A549 (cell line): ENCODE data around the gene CHID1. TPM values are rescaled to one million over a fixed set of nuclear protein-coding genes. Genes with fewer than 3 reads are reported as not detected.

Experiments
- ATAC-seq, 2 experiments: fragments of 200-7000 bp in 1 of 2; fragments of >200 bp in 1 of 2; cut with Nextera tagmentation in 1 of 2; cut with Tn5 transposase in 1 of 2; 3 replicates each; pipeline versions ENCODE4 v1.8.0 to v1.9.1; 2018 to 2020; ENCODE audit warnings: mild to moderate bottlenecking in 1 of 2, moderate library complexity in 1 of 2
- CTCF ChIA-PET: fragments of 300-600 bp; sonication (Branson Sonifier 250); formaldehyde crosslinking; extraction: SDS; loops from one replicate; lab custom pipeline; 2021; ENCODE audit warnings: antibody characterized with exemption, inconsistent platforms; lab: Yijun Ruan, JAX
- POLR2A ChIA-PET: fragments of 350-600 bp; formaldehyde crosslinking; extraction: SDS; loops from one replicate; lab custom pipeline; 2021; ENCODE audit warnings: antibody characterized with exemption, inconsistent platforms; lab: Yijun Ruan, JAX
- DNase-seq, 2 experiments: peaks; one replicate each; pipeline versions ENCODE4 v3.0.0 to v3.0.0-alpha.2; 2011 to 2016; ENCODE audit warnings: low read depth in 1 of 2, low spot score in 1 of 2
- FAIRE-seq: peaks from 2 replicates; lab custom pipeline; 2011; peaks lifted over from hg19 to GRCh38; lab: Jason Lieb, UNC
- H3K27ac ChIP-seq, 2 experiments: fragments of >200 bp; sonication (Bioruptor Twin); formaldehyde crosslinking; 3 replicates each; pipeline ENCODE4 v1.5.1; 2016 to 2017
- H3K4me1 ChIP-seq: fragments of >200 bp; sonication (Bioruptor Twin); formaldehyde crosslinking; 3 replicates; pipeline ENCODE4 v1.6.1; 2016
- H3K4me2 ChIP-seq: fragments of >200 bp; sonication (Bioruptor Twin); formaldehyde crosslinking; 3 replicates; pipeline ENCODE4 v1.6.1; 2016
- H3K4me3 ChIP-seq: fragments of >200 bp; sonication (Bioruptor Twin); formaldehyde crosslinking; 3 replicates; pipeline ENCODE4 v1.5.1; 2016
- H3K9me3 ChIP-seq: fragments of >200 bp; sonication (Bioruptor Twin); formaldehyde crosslinking; 3 replicates; pipeline ENCODE4 v1.6.1; 2016
- CBX2 ChIP-seq: fragments of 200-600 bp; sonication (generic); IDR thresholded peaks from 2 replicates; pipeline ENCODE4 v1.6.1; 2016; ENCODE audit warnings: low read depth, mild to moderate bottlenecking, borderline replicate concordance
- CBX8 ChIP-seq: fragments of 200-600 bp; sonication (generic); IDR thresholded peaks from 2 replicates; pipeline ENCODE4 v1.6.1; 2016
- CEBPB ChIP-seq, 2 experiments: fragments of >200 bp in 1 of 2; sonication (Bioruptor Twin) in 1 of 2; formaldehyde crosslinking in 1 of 2; IDR thresholded peaks; 2 replicates each; pipeline ENCODE4 v1.6.1; 2012 to 2016
- CHD4 ChIP-seq: fragments of 200-600 bp; sonication (generic); IDR thresholded peaks from 2 replicates; pipeline ENCODE4 v1.6.1; 2016; ENCODE audit warnings: antibody characterized with exemption, mild to moderate bottlenecking, borderline replicate concordance
- EHF ChIP-seq: fragments of 250-450 bp; sonication (Bioruptor Pico); IDR thresholded peaks from 2 replicates; pipeline ENCODE4 v1.5.0; 2020; ENCODE audit warnings: mild to moderate bottlenecking
- ESRRA ChIP-seq: fragments of 150-350 bp; IDR thresholded peaks from 2 replicates; pipeline ENCODE4 v1.6.1; 2014; ENCODE audit warnings: mild to moderate bottlenecking, low read length, borderline replicate concordance
- FOSB ChIP-seq: fragments of 250-450 bp; sonication (Bioruptor Pico); IDR thresholded peaks from 2 replicates; pipeline ENCODE4 v1.5.0; 2020; ENCODE audit warnings: mild to moderate bottlenecking, moderate library complexity
- GATA3 ChIP-seq: IDR thresholded peaks from 2 replicates; pipeline ENCODE4 v1.6.1; 2012; ENCODE audit warnings: borderline replicate concordance
- HOXA7 ChIP-seq: fragments of 250-450 bp; sonication (Bioruptor Pico); IDR thresholded peaks from 2 replicates; pipeline ENCODE4 v1.5.0; 2020; ENCODE audit warnings: mild to moderate bottlenecking, moderate library complexity
- JUN ChIP-seq, 2 experiments: fragments of >200 bp; sonication (Bioruptor Twin); formaldehyde crosslinking; IDR thresholded peaks; 2 replicates in 1 of 2; 3 replicates in 1 of 2; pipeline ENCODE4 v1.6.1; 2016 to 2017
- JUNB ChIP-seq: fragments of >200 bp; sonication (Bioruptor Twin); formaldehyde crosslinking; IDR thresholded peaks from 2 replicates; pipeline ENCODE4 v1.6.1; 2016
- KDM5A ChIP-seq: fragments of 200-600 bp; sonication (generic); IDR thresholded peaks from 2 replicates; pipeline ENCODE4 v1.6.1; 2016; ENCODE audit warnings: antibody characterized with exemption, mild to moderate bottlenecking
- MAFK ChIP-seq: fragments of 450-650 bp; IDR thresholded peaks from 2 replicates; pipeline ENCODE4 v1.6.1; 2014; ENCODE audit not compliant: partially characterized antibody
- MAZ ChIP-seq: fragments of 150-350 bp; IDR thresholded peaks from 2 replicates; pipeline ENCODE4 v1.6.1; 2014; ENCODE audit warnings: antibody characterized with exemption, low read depth, low read length, borderline replicate concordance
- NFE2L2 ChIP-seq: fragments of 150-350 bp; conservative IDR thresholded peaks from 2 replicates; pipeline ENCODE4 v1.6.1; 2014; ENCODE audit warnings: low read length
- NPAS2 ChIP-seq: fragments of 250-450 bp; sonication (Bioruptor Pico); IDR thresholded peaks from 2 replicates; pipeline ENCODE4 v1.8.0; 2022; ENCODE audit warnings: mild to moderate bottlenecking, moderate library complexity, borderline replicate concordance
- NR3C1 ChIP-seq: fragments of >200 bp; sonication (Bioruptor Twin); formaldehyde crosslinking; IDR thresholded peaks from 3 replicates; pipeline ENCODE4 v1.6.1; 2017
- PHF8 ChIP-seq: fragments of 200-600 bp; sonication (generic); IDR thresholded peaks from 2 replicates; pipeline ENCODE4 v1.6.1; 2016; ENCODE audit warnings: low read depth, mild to moderate bottlenecking, antibody characterized with exemption, moderate library complexity, borderline replicate concordance
- RAD21 ChIP-seq, 2 experiments: fragments of >200 bp in 1 of 2; sonication (Bioruptor Twin) in 1 of 2; formaldehyde crosslinking in 1 of 2; IDR thresholded peaks in 1 of 2; conservative IDR thresholded peaks in 1 of 2; 2 replicates in 1 of 2; 3 replicates in 1 of 2; pipeline ENCODE4 v1.6.1; 2012 to 2018; ENCODE audit warnings: inconsistent platforms in 1 of 2
- TP53 ChIP-seq: fragments of 250-450 bp; sonication (Bioruptor Pico); IDR thresholded peaks from 2 replicates; pipeline ENCODE4 v1.5.0; 2021; ENCODE audit warnings: mild to moderate bottlenecking, moderate library complexity
- ZFP36 ChIP-seq: fragments of 450-650 bp; IDR thresholded peaks from 2 replicates; pipeline ENCODE4 v1.6.1; 2014; ENCODE audit warnings: borderline replicate concordance; ENCODE audit not compliant: partially characterized antibody
- ZSCAN20 ChIP-seq: fragments of 250-450 bp; sonication (Bioruptor Pico); IDR thresholded peaks from 2 replicates; pipeline ENCODE4 v1.8.0; 2022; ENCODE audit warnings: mild to moderate bottlenecking, moderate library complexity
- WGBS: methylation state at CpG from one replicate; pipeline ENCODE4 v1.1.6; 2017; ENCODE audit errors: missing lambda C conversion rate; 5-methylcytosine and 5-hydroxymethylcytosine counted together
- polyA plus RNA-seq, 4 experiments: library from polyadenylated mRNA; depleted of rRNA in 3 of 4; stranded (reverse); fragments of >200 nt; fragmentation: RNase III in 1 of 4; extraction: RNeasy Plus Mini Kit Qiagen cat#74134 plus additional on column Dnase treatment in 1 of 4; gene quantifications; 2 replicates in 3 of 4; 3 replicates in 1 of 4; pipeline ENCODE4 v1.2.3, GENCODE V29; 2011 to 2017
- TF ChIP-seq, protein P1 (sequence below): IDR thresholded peaks from 2 replicates; pipeline ENCODE4 v1.6.1; 2012
- TF ChIP-seq, protein P2 (sequence below): fragments of 250-450 bp; sonication (Bioruptor Pico); IDR thresholded peaks from 2 replicates; pipeline ENCODE4 v1.5.0; 2020; ENCODE audit warnings: low read depth, mild to moderate bottlenecking, moderate library complexity
- TF ChIP-seq, protein P3 (sequence below): fragments of >200 bp; sonication (Bioruptor Twin); formaldehyde crosslinking; IDR thresholded peaks from 2 replicates; pipeline ENCODE4 v1.6.1; 2016
- TF ChIP-seq, protein P4 (sequence below): IDR thresholded peaks from 2 replicates; pipeline ENCODE4 v1.6.1; 2012; ENCODE audit warnings: low read depth, borderline replicate concordance
- TF ChIP-seq, protein P5 (sequence below): fragments of 450-650 bp; IDR thresholded peaks from 2 replicates; pipeline ENCODE4 v1.6.1; 2014; ENCODE audit warnings: antibody characterized with exemption
- TF ChIP-seq, protein P6 (sequence below): fragments of 150-350 bp; IDR thresholded peaks from 2 replicates; pipeline ENCODE4 v1.6.1; 2014; ENCODE audit warnings: low read depth, mild to moderate bottlenecking, low read length

CHID1 gene
- polyA plus RNA-seq, 2 of the 4 experiments (the other 2 are of a cell fraction) = 53.8 to 70.6 TPM

DNA sequence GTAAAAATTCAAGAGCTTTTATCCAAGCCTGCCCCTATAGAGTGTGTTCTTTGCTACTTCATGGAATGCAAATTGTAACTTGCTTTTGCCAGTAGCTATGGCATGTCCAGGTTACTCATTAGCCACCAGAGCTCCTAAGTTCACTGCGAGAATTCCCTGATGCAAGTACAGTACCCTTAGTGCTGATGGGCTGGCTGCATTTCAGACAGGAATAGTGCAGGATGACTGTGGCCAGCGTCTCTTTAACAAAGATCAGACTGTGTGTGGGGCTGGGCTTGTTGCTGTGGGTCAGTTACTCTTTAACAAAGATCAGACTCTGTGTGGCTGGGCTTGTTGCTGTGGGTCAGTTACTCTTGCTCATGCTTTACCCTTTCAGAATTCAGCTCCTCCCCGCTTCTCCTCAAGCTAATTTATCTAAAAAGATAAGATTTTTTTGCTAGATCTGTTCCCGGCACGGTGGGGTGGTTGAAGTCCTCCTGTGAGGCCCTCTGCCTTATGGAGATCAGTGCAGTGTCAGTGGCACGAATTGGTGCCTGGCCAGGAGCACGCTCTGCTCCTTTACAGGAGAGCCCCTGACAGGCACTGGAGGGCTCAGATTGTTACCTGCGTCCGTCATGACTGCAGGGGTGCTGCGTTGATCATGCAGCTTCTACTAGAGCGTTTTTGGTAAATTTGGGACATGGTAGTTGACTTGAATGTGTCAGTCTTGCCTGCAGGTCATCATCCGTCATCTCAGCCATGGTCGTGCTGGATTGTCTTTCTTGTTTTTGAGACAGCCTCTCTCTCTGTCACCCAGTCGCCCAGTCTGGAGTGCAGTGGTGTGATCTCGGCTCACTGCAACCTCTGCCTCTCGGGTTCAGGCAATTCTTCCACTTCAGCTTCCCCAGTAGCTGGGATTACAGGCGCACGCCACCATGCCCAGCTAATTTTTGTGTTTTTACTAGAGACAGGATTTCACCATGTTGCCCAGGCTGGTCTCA lies 42.1 kb upstream of the CHID1 start:
- ATAC-seq (peak; percentile 97 to 98), FAIRE-seq (peak; percentile 94), DNase-seq (peak; percentile 85 to 96)
- H3K4me2 ChIP-seq = peak overlapping the region; percentile 76
- H3K27ac ChIP-seq = peak overlapping the region; percentile 77 to 93
- no peak for TF ChIP-seq NFE2L2
- TF ChIP-seq RAD21 (conservative IDR thresholded peaks at IDR 0.05 in 1 of 2, IDR thresholded peaks at IDR 0.05 in 1 of 2) = 0 out of 5 replicates have a peak, but pooled peaks of 1 of the 2 experiments have one; percentile 18
- TF ChIP-seq, protein P1, sequence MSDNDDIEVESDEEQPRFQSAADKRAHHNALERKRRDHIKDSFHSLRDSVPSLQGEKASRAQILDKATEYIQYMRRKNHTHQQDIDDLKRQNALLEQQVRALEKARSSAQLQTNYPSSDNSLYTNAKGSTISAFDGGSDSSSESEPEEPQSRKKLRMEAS = peak; percentile 56
- TF ChIP-seq JUN (IDR thresholded peaks at IDR 0.05) = peak in 1 of 2 experiments; percentile 77; a peak in 3 of 5 replicates
- WGBS = 27% methylated on average over 18 of the region's 18 CpGs
- peaks cover 12% of the 10 kb centered on the region for H3K9me3 ChIP-seq
- H3K4me3 ChIP-seq = peak overlapping the region; percentile 8; the same call in 1 of the 3 replicates
- H3K4me1 ChIP-seq = peaks cover 54% of the 10 kb centered on the region
- ChIA-PET CTCF (interaction anchor here (0.6 to 3.2 kb wide), 10 partner anchors 8 to 98 kb away, joined by 3 to 16 read pairs (median 3); partner anchors contain the start of gene AP2A2), POLR2A (interaction anchor here (1.0 to 1.3 kb wide), 3 partner anchors 10 to 42 kb away, joined by 3 to 5 read pairs (median 5); partner anchors contain the start of gene CHID1)

DNA sequence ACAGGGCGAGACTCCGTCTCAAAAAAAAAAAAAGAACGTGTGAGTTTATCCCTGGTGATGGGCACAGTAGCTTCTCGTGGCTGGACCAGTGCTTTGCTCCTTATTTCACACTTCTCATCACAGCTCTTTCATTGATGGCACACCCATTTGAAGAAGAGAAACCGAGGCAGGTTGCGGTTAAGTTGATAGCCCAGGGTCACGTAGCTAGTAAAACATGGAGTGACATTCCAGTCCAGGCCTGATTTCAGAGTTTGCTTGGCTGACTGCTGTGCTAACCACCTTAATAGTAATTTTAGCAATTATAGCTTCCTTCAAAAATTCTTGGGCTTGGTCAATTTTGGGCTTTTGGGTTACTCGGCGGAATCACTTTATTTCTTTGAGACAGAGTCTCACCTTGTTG lies 40.9 kb upstream of the CHID1 start:
- H3K27ac ChIP-seq = peak overlapping the region; percentile 77 to 93
- peak overlapping the region; percentile 76 for H3K4me2 ChIP-seq
- 88% methylated on average over 9 of the region's 9 CpGs for WGBS
- peaks cover 12% of the 10 kb centered on the region for H3K9me3 ChIP-seq
- H3K4me3 ChIP-seq = peak overlapping the region; percentile 8; the same call in 1 of the 3 replicates
- DNase-seq (no peak), ATAC-seq (no peak), FAIRE-seq (no peak)
- TF ChIP-seq TP53 (CRISPR knock-in tag) (no peak), FOSB (CRISPR knock-in tag) (no peak), ESRRA (no peak), ZFP36 (no peak), MAFK (no peak), CEBPB (IDR thresholded peaks at IDR 0.05) (no peak), CBX8 (no peak), NPAS2 (CRISPR knock-in tag) (no peak), JUNB (no peak), ZSCAN20 (CRISPR knock-in tag) (no peak), HOXA7 (CRISPR knock-in tag) (no peak)
- TF ChIP-seq, protein P2, sequence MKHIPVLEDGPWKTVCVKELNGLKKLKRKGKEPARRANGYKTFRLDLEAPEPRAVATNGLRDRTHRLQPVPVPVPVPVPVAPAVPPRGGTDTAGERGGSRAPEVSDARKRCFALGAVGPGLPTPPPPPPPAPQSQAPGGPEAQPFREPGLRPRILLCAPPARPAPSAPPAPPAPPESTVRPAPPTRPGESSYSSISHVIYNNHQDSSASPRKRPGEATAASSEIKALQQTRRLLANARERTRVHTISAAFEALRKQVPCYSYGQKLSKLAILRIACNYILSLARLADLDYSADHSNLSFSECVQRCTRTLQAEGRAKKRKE (CRISPR knock-in tag) = no peak
- TF ChIP-seq, protein P3, sequence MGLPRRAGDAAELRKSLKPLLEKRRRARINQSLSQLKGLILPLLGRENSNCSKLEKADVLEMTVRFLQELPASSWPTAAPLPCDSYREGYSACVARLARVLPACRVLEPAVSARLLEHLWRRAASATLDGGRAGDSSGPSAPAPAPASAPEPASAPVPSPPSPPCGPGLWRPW = no peak
- ChIA-PET CTCF (interaction anchor here (0.6 to 3.2 kb wide), 3 partner anchors 23 to 100 kb away, joined by 3 to 16 read pairs (median 7); partner anchors contain the start of gene AP2A2), POLR2A (interaction anchor here (1.3 kb wide), 1 partner anchor 41 kb away, joined by 5 read pairs; the partner anchor contains the start of gene CHID1)
- peaks cover 54% of the 10 kb centered on the region for H3K4me1 ChIP-seq

DNA sequence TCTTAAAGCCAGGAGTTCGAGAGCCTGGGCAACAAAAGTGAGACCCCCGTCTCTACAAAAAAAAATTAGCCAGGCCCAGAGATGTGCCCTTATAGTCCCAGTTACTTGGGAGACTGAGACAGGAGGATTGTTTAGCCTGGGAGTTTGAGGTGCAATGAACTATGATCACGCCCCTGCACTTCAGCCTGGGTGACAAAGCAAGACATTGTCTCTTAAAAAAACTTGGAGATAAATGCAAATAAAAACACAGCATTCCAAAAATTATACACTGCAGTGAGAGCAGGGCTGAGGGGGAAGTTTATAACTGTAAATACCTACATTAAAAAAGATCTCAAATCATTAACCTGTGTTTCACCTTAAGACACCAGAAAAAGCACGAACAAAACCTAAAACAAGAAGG lies 37.1 kb upstream of the CHID1 start:
- no peak for ATAC-seq
- no peak for FAIRE-seq
- Histone ChIP-seq H3K4me3 (no peak overlapping the region), H3K27ac (0 out of 6 replicates have a peak overlapping the region, but pooled peaks of 1 of the 2 experiments have one; percentile 21), H3K4me2 (no peak overlapping the region), H3K9me3 (peaks cover 12% of the 10 kb centered on the region), H3K4me1 (peaks cover 36% of the 10 kb centered on the region)
- no peak for DNase-seq
- 75% methylated on average over 4 of the region's 4 CpGs for WGBS
- POLR2A ChIA-PET = no interaction called here
- CTCF ChIA-PET = interaction anchor here (0.6 to 0.9 kb wide), 2 partner anchors 22 to 31 kb away, joined by 3 read pairs; partner anchors contain the start of gene AP2A2
- TF ChIP-seq, protein P4, sequence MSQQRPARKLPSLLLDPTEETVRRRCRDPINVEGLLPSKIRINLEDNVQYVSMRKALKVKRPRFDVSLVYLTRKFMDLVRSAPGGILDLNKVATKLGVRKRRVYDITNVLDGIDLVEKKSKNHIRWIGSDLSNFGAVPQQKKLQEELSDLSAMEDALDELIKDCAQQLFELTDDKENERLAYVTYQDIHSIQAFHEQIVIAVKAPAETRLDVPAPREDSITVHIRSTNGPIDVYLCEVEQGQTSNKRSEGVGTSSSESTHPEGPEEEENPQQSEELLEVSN = no peak
- TF ChIP-seq ZFP36 (no peak), JUNB (no peak), NR3C1 (no peak), NFE2L2 (no peak), PHF8 (no peak), ZSCAN20 (CRISPR knock-in tag) (no peak), GATA3 (no peak), MAZ (no peak), KDM5A (no peak), CBX2 (no peak), CHD4 (no peak), EHF (CRISPR knock-in tag) (no peak)
- TF ChIP-seq, protein P5, sequence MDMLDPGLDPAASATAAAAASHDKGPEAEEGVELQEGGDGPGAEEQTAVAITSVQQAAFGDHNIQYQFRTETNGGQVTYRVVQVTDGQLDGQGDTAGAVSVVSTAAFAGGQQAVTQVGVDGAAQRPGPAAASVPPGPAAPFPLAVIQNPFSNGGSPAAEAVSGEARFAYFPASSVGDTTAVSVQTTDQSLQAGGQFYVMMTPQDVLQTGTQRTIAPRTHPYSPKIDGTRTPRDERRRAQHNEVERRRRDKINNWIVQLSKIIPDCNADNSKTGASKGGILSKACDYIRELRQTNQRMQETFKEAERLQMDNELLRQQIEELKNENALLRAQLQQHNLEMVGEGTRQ = no peak
- TF ChIP-seq, protein P6, sequence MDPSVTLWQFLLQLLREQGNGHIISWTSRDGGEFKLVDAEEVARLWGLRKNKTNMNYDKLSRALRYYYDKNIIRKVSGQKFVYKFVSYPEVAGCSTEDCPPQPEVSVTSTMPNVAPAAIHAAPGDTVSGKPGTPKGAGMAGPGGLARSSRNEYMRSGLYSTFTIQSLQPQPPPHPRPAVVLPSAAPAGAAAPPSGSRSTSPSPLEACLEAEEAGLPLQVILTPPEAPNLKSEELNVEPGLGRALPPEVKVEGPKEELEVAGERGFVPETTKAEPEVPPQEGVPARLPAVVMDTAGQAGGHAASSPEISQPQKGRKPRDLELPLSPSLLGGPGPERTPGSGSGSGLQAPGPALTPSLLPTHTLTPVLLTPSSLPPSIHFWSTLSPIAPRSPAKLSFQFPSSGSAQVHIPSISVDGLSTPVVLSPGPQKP = no peak
